ENCODE measurements around the gene GPR107. TPM values are rescaled to one million over a fixed set of nuclear protein-coding genes. Genes with fewer than 3 reads are reported as not detected.

GPR107 gene
- total and polyA plus RNA-seq, 2 experiments from 2014 or later = 6.2 to 30.7 TPM

DNA sequence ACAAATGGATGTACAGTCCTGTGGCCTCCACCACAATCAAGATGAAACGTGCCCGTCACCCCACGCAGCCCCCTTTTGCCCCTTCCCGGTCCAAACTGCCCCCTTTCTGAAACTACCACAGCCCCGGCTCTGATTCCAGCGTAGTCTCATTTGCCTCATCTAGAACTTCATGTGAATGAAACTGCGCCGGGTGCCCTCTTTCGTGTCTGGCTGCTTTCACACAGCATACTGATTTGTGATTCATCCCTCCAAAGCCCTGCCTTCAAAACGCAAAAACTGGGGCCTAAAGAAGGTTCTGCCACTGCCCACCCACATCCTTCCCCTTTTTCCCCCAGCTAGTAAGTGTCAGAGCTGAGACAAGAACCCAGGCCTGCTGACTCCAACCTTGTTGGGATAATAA lies 87.0 kb downstream of the GPR107 start:
- no peaks in the 10 kb centered on the region for H4K20me1 ChIP-seq (replicated peaks; ENCODE audit: insufficient read depth)
- no peak overlapping the region for H3K4me3 ChIP-seq
- Mint-ChIP-seq H3K36me3 (ENCODE audit: low read depth) (peaks cover 7% of the 10 kb centered on the region; the same call in 2 of the 3 replicates), H3K4me1 (peaks cover 48% of the 10 kb centered on the region), H3K9me3 (no peaks in the 10 kb centered on the region), H3K27ac (no peak overlapping the region), H3K27me3 (ENCODE audit: insufficient read depth, low read depth, poor library complexity) (peaks cover 15% of the 10 kb centered on the region), H3K4me3 (no peak overlapping the region)
- H3K4me1 ChIP-seq (ENCODE audit: insufficient read depth) = peaks cover 31% of the 10 kb centered on the region
- ATAC-seq (no peak), DNase-seq (ENCODE audit: low spot score) (no peak)
- H3K27ac ChIP-seq (ENCODE audit: low read depth) = no peak overlapping the region
- H3K27me3 ChIP-seq (ENCODE audit: insufficient read depth) = no peaks in the 10 kb centered on the region
- no peaks in the 10 kb centered on the region for H3K36me3 ChIP-seq (ENCODE audit: insufficient read depth)
- H3F3A ChIP-seq (replicated peaks; ENCODE audit: low read depth) = 0 out of 2 replicates have a peak, but pooled peaks cover 2% of the 10 kb centered on the region
- no peaks in the 10 kb centered on the region for H3K79me2 ChIP-seq (replicated peaks; ENCODE audit: insufficient read depth)
- H2AFZ ChIP-seq = no peak overlapping the region
- TF ChIP-seq NANOG (IDR thresholded peaks at IDR 0.05; ENCODE audit: borderline replicate concordance) (no peak), EZH2 (IDR thresholded peaks at IDR 0.05; ENCODE audit: low read depth, unreplicated experiment) (no peak), JUNB (IDR thresholded peaks at IDR 0.05; ENCODE audit: unreplicated experiment) (no peak)
- TF ChIP-seq, protein P1, sequence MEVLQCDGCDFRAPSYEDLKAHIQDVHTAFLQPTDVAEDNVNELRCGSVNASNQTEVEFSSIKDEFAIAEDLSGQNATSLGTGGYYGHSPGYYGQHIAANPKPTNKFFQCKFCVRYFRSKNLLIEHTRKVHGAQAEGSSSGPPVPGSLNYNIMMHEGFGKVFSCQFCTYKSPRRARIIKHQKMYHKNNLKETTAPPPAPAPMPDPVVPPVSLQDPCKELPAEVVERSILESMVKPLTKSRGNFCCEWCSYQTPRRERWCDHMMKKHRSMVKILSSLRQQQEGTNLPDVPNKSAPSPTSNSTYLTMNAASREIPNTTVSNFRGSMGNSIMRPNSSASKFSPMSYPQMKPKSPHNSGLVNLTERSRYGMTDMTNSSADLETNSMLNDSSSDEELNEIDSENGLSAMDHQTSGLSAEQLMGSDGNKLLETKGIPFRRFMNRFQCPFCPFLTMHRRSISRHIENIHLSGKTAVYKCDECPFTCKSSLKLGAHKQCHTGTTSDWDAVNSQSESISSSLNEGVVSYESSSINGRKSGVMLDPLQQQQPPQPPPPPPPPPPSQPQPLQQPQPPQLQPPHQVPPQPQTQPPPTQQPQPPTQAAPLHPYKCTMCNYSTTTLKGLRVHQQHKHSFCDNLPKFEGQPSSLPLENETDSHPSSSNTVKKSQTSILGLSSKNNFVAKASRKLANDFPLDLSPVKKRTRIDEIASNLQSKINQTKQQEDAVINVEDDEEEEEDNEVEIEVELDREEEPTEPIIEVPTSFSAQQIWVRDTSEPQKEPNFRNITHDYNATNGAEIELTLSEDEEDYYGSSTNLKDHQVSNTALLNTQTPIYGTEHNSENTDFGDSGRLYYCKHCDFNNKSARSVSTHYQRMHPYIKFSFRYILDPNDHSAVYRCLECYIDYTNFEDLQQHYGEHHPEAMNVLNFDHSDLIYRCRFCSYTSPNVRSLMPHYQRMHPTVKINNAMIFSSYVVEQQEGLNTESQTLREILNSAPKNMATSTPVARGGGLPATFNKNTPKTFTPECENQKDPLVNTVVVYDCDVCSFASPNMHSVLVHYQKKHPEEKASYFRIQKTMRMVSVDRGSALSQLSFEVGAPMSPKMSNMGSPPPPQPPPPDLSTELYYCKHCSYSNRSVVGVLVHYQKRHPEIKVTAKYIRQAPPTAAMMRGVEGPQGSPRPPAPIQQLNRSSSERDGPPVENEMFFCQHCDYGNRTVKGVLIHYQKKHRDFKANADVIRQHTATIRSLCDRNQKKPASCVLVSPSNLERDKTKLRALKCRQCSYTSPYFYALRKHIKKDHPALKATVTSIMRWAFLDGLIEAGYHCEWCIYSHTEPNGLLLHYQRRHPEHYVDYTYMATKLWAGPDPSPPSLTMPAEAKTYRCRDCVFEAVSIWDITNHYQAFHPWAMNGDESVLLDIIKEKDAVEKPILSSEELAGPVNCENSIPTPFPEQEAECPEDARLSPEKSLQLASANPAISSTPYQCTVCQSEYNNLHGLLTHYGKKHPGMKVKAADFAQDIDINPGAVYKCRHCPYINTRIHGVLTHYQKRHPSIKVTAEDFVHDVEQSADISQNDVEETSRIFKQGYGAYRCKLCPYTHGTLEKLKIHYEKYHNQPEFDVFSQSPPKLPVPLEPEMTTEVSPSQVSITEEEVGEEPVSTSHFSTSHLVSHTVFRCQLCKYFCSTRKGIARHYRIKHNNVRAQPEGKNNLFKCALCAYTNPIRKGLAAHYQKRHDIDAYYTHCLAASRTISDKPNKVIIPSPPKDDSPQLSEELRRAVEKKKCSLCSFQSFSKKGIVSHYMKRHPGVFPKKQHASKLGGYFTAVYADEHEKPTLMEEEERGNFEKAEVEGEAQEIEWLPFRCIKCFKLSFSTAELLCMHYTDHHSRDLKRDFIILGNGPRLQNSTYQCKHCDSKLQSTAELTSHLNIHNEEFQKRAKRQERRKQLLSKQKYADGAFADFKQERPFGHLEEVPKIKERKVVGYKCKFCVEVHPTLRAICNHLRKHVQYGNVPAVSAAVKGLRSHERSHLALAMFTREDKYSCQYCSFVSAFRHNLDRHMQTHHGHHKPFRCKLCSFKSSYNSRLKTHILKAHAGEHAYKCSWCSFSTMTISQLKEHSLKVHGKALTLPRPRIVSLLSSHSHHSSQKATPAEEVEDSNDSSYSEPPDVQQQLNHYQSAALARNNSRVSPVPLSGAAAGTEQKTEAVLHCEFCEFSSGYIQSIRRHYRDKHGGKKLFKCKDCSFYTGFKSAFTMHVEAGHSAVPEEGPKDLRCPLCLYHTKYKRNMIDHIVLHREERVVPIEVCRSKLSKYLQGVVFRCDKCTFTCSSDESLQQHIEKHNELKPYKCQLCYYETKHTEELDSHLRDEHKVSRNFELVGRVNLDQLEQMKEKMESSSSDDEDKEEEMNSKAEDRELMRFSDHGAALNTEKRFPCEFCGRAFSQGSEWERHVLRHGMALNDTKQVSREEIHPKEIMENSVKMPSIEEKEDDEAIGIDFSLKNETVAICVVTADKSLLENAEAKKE (CRISPR knock-in tag; IDR thresholded peaks at IDR 0.05) = no peak
- H3K9me2 ChIP-seq (ENCODE audit: insufficient read depth) = 0 out of 2 replicates have a peak, but pooled peaks cover 3% of the 10 kb centered on the region
- no peak overlapping the region for H3K4me2 ChIP-seq

DNA sequence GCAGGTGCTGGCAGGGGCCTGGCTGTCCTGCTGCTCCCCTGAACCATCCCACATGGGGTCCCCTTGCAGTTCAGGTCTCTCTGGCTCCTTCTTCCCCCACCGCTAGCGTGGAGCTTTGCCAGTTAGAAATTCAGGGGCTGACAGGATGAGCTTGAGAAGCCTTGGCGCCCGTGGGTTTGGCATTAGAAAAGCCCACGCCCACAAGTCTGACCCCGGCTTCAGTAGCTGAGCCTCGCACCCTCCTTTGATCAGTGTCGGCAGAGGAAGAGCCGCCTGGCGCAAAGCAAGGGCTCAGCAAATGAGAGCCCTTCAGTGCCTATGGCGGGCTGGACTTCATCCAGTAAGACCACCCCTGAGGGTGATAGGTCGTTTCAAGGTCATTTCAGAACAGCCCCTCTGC lies 88.3 kb downstream of the GPR107 start:
- H3K4me3 Mint-ChIP-seq = no peak overlapping the region
- H3F3A ChIP-seq (replicated peaks; ENCODE audit: low read depth) = 0 out of 2 replicates have a peak, but pooled peaks cover 2% of the 10 kb centered on the region
- H3K9me2 ChIP-seq (ENCODE audit: insufficient read depth) = 0 out of 2 replicates have a peak, but pooled peaks cover 3% of the 10 kb centered on the region
- no peak overlapping the region for H3K27ac ChIP-seq (ENCODE audit: low read depth)
- H3K27me3 Mint-ChIP-seq (ENCODE audit: insufficient read depth, low read depth, poor library complexity) = peaks cover 15% of the 10 kb centered on the region
- no peaks in the 10 kb centered on the region for H3K79me2 ChIP-seq (replicated peaks; ENCODE audit: insufficient read depth)
- 0 out of 3 replicates have a peak, but pooled peaks cover 2% of the 10 kb centered on the region for H3K36me3 Mint-ChIP-seq (ENCODE audit: low read depth)
- H3K4me2 ChIP-seq = no peak overlapping the region
- H3K4me1 ChIP-seq (ENCODE audit: insufficient read depth) = peaks cover 31% of the 10 kb centered on the region
- ATAC-seq = no peak
- H3K4me3 ChIP-seq = no peak overlapping the region
- no peak for DNase-seq (ENCODE audit: low spot score)
- no peaks in the 10 kb centered on the region for H3K36me3 ChIP-seq (ENCODE audit: insufficient read depth)
- peaks cover 46% of the 10 kb centered on the region for H3K4me1 Mint-ChIP-seq
- no peak overlapping the region for H3K27ac Mint-ChIP-seq
- H3K9me3 Mint-ChIP-seq = no peaks in the 10 kb centered on the region
- H4K20me1 ChIP-seq (replicated peaks; ENCODE audit: insufficient read depth) = no peaks in the 10 kb centered on the region
- no peaks in the 10 kb centered on the region for H3K27me3 ChIP-seq (ENCODE audit: insufficient read depth)
- H2AFZ ChIP-seq = no peak overlapping the region
- TF ChIP-seq, protein P2, sequence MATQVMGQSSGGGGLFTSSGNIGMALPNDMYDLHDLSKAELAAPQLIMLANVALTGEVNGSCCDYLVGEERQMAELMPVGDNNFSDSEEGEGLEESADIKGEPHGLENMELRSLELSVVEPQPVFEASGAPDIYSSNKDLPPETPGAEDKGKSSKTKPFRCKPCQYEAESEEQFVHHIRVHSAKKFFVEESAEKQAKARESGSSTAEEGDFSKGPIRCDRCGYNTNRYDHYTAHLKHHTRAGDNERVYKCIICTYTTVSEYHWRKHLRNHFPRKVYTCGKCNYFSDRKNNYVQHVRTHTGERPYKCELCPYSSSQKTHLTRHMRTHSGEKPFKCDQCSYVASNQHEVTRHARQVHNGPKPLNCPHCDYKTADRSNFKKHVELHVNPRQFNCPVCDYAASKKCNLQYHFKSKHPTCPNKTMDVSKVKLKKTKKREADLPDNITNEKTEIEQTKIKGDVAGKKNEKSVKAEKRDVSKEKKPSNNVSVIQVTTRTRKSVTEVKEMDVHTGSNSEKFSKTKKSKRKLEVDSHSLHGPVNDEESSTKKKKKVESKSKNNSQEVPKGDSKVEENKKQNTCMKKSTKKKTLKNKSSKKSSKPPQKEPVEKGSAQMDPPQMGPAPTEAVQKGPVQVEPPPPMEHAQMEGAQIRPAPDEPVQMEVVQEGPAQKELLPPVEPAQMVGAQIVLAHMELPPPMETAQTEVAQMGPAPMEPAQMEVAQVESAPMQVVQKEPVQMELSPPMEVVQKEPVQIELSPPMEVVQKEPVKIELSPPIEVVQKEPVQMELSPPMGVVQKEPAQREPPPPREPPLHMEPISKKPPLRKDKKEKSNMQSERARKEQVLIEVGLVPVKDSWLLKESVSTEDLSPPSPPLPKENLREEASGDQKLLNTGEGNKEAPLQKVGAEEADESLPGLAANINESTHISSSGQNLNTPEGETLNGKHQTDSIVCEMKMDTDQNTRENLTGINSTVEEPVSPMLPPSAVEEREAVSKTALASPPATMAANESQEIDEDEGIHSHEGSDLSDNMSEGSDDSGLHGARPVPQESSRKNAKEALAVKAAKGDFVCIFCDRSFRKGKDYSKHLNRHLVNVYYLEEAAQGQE (IDR thresholded peaks at IDR 0.05; ENCODE audit: unreplicated experiment) = no peak
- no peak for TF ChIP-seq CREB1 (CRISPR knock-in tag; IDR thresholded peaks at IDR 0.05; ENCODE audit: low read depth)
- no peak for TF ChIP-seq EZH2 (IDR thresholded peaks at IDR 0.05; ENCODE audit: low read depth, unreplicated experiment)
- TF ChIP-seq NANOG (IDR thresholded peaks at IDR 0.05; ENCODE audit: borderline replicate concordance) = no peak

All from GM23338 (cell line).